A549 (cell line): Measurements from ENCODE around the gene SAYSD1. TPM values are rescaled to one million over a fixed set of nuclear protein-coding genes. Genes with fewer than 3 reads are reported as not detected.

Experiments used
- ATAC-seq, 2 experiments: fragments of 200-7000 bp in 1 of 2; fragments of >200 bp in 1 of 2; cut with Nextera tagmentation in 1 of 2; cut with Tn5 transposase in 1 of 2; 3 replicates each; pipeline versions ENCODE4 v1.8.0 to v1.9.1; 2018 to 2020; ENCODE audit warnings: mild to moderate bottlenecking in 1 of 2, moderate library complexity in 1 of 2
- CTCF ChIA-PET: fragments of 300-600 bp; sonication (Branson Sonifier 250); formaldehyde crosslinking; extraction: SDS; loops from one replicate; lab custom pipeline; 2021; ENCODE audit warnings: antibody characterized with exemption, inconsistent platforms; lab: Yijun Ruan, JAX
- POLR2A ChIA-PET: fragments of 350-600 bp; formaldehyde crosslinking; extraction: SDS; loops from one replicate; lab custom pipeline; 2021; ENCODE audit warnings: antibody characterized with exemption, inconsistent platforms; lab: Yijun Ruan, JAX
- DNase-seq, 2 experiments: peaks; one replicate each; pipeline versions ENCODE4 v3.0.0 to v3.0.0-alpha.2; 2011 to 2016; ENCODE audit warnings: low read depth in 1 of 2, low spot score in 1 of 2
- FAIRE-seq: peaks from 2 replicates; lab custom pipeline; 2011; peaks lifted over from hg19 to GRCh38; lab: Jason Lieb, UNC
- H3K27ac ChIP-seq, 2 experiments: fragments of >200 bp; sonication (Bioruptor Twin); formaldehyde crosslinking; 3 replicates each; pipeline ENCODE4 v1.5.1; 2016 to 2017
- H3K4me1 ChIP-seq: fragments of >200 bp; sonication (Bioruptor Twin); formaldehyde crosslinking; 3 replicates; pipeline ENCODE4 v1.6.1; 2016
- H3K4me2 ChIP-seq: fragments of >200 bp; sonication (Bioruptor Twin); formaldehyde crosslinking; 3 replicates; pipeline ENCODE4 v1.6.1; 2016
- H3K4me3 ChIP-seq: fragments of >200 bp; sonication (Bioruptor Twin); formaldehyde crosslinking; 3 replicates; pipeline ENCODE4 v1.5.1; 2016
- H3K9me3 ChIP-seq: fragments of >200 bp; sonication (Bioruptor Twin); formaldehyde crosslinking; 3 replicates; pipeline ENCODE4 v1.6.1; 2016
- CTCF ChIP-seq: fragments of >200 bp; sonication (Bioruptor Twin); formaldehyde crosslinking; IDR thresholded peaks from 3 replicates; pipeline ENCODE4 v1.5.1; 2016
- E2F6 ChIP-seq: IDR thresholded peaks from 2 replicates; pipeline ENCODE4 v1.6.1; 2012; ENCODE audit warnings: low read depth, borderline replicate concordance
- FOXS1 ChIP-seq: fragments of 250-450 bp; sonication (Bioruptor Pico); IDR thresholded peaks from 2 replicates; pipeline ENCODE4 v1.5.0; 2020; ENCODE audit warnings: mild to moderate bottlenecking, moderate library complexity
- HDAC2 ChIP-seq: fragments of 200-600 bp; sonication (generic); IDR thresholded peaks from 2 replicates; pipeline ENCODE4 v1.6.1; 2016
- HES2 ChIP-seq: fragments of >200 bp; sonication (Bioruptor Twin); formaldehyde crosslinking; IDR thresholded peaks from 2 replicates; pipeline ENCODE4 v1.6.1; 2016
- HEYL ChIP-seq: fragments of 250-450 bp; sonication (Bioruptor Pico); IDR thresholded peaks from 2 replicates; pipeline ENCODE4 v1.8.0; 2021; ENCODE audit warnings: mild to moderate bottlenecking, moderate library complexity
- HMGXB4 ChIP-seq: fragments of 250-450 bp; sonication (Bioruptor Pico); IDR thresholded peaks from 2 replicates; pipeline ENCODE4 v1.5.0; 2021; ENCODE audit warnings: mild to moderate bottlenecking, moderate library complexity, borderline replicate concordance
- HOXB13 ChIP-seq: fragments of 250-450 bp; sonication (Bioruptor Pico); IDR thresholded peaks from 2 replicates; pipeline ENCODE4 v1.5.0; 2020; ENCODE audit warnings: low read depth, mild to moderate bottlenecking, moderate library complexity
- MAFK ChIP-seq: fragments of 450-650 bp; IDR thresholded peaks from 2 replicates; pipeline ENCODE4 v1.6.1; 2014; ENCODE audit not compliant: partially characterized antibody
- MAX ChIP-seq: IDR thresholded peaks from 2 replicates; pipeline ENCODE4 v1.6.1; 2012
- MYC ChIP-seq: IDR thresholded peaks from 2 replicates; pipeline ENCODE4 v1.6.1; 2012; ENCODE audit warnings: mild to moderate bottlenecking, inconsistent platforms, low read length, improper control_type of control experiment, borderline replicate concordance
- NPAS2 ChIP-seq: fragments of 250-450 bp; sonication (Bioruptor Pico); IDR thresholded peaks from 2 replicates; pipeline ENCODE4 v1.8.0; 2022; ENCODE audit warnings: mild to moderate bottlenecking, moderate library complexity, borderline replicate concordance
- POLR2A ChIP-seq: IDR thresholded peaks from 2 replicates; pipeline ENCODE4 v1.6.1; 2012; ENCODE audit warnings: mild to moderate bottlenecking, low read length
- RAD21 ChIP-seq, 2 experiments: fragments of >200 bp in 1 of 2; sonication (Bioruptor Twin) in 1 of 2; formaldehyde crosslinking in 1 of 2; IDR thresholded peaks in 1 of 2; conservative IDR thresholded peaks in 1 of 2; 2 replicates in 1 of 2; 3 replicates in 1 of 2; pipeline ENCODE4 v1.6.1; 2012 to 2018; ENCODE audit warnings: inconsistent platforms in 1 of 2
- REST ChIP-seq: fragments of 200-600 bp; sonication (generic); IDR thresholded peaks from 2 replicates; pipeline ENCODE4 v1.6.1; 2016; ENCODE audit warnings: antibody characterized with exemption, mild to moderate bottlenecking, moderate library complexity
- RNF2 ChIP-seq: fragments of 200-600 bp; sonication (generic); IDR thresholded peaks from 2 replicates; pipeline ENCODE4 v1.6.1; 2016; ENCODE audit warnings: low read depth, mild to moderate bottlenecking, antibody characterized with exemption, moderate library complexity, borderline replicate concordance
- SMC3 ChIP-seq: fragments of >200 bp; sonication (Bioruptor Twin); formaldehyde crosslinking; IDR thresholded peaks from 3 replicates; pipeline ENCODE4 v1.6.1; 2018; ENCODE audit warnings: inconsistent platforms
- TFCP2L1 ChIP-seq: fragments of 250-450 bp; sonication (Bioruptor Pico); IDR thresholded peaks from 2 replicates; pipeline ENCODE4 v1.5.0; 2021; ENCODE audit warnings: mild to moderate bottlenecking
- ZFP36 ChIP-seq: fragments of 450-650 bp; IDR thresholded peaks from 2 replicates; pipeline ENCODE4 v1.6.1; 2014; ENCODE audit warnings: borderline replicate concordance; ENCODE audit not compliant: partially characterized antibody
- WGBS: methylation state at CpG from one replicate; pipeline ENCODE4 v1.1.6; 2017; ENCODE audit errors: missing lambda C conversion rate; 5-methylcytosine and 5-hydroxymethylcytosine counted together
- polyA plus RNA-seq, 4 experiments: library from polyadenylated mRNA; depleted of rRNA in 3 of 4; stranded (reverse); fragments of >200 nt; fragmentation: RNase III in 1 of 4; extraction: RNeasy Plus Mini Kit Qiagen cat#74134 plus additional on column Dnase treatment in 1 of 4; gene quantifications; 2 replicates in 3 of 4; 3 replicates in 1 of 4; pipeline ENCODE4 v1.2.3, GENCODE V29; 2011 to 2017

SAYSD1 gene
- polyA plus RNA-seq, 2 of the 4 experiments (the other 2 are of a cell fraction): 8.1 to 15.6 TPM

GRCh38 chr6:39100358-39100757, 14.6 kb downstream of the SAYSD1 start:
- WGBS: 57% methylated on average over 3 of the region's 3 CpGs
- ATAC-seq (no peak), FAIRE-seq (no peak), DNase-seq (no peak)
- H3K4me3 ChIP-seq: no peak overlapping the region
- ChIA-PET POLR2A (interaction anchor here (0.7 kb wide), 1 partner anchor 42 kb away, joined by 10 read pairs; no protein-coding TSS in a partner anchor), CTCF (no interaction called here)
- no peaks in the 10 kb centered on the region for H3K4me1 ChIP-seq
- no peak for TF ChIP-seq POLR2A
- no peak for TF ChIP-seq TFCP2L1 (CRISPR knock-in tag)
- no peak for TF ChIP-seq RAD21 (conservative IDR thresholded peaks at IDR 0.05 in 1 of 2, IDR thresholded peaks at IDR 0.05 in 1 of 2)
- no peak for TF ChIP-seq RNF2
- no peak for TF ChIP-seq SMC3
- no peak for TF ChIP-seq CTCF
- no peak for TF ChIP-seq FOXS1
- TF ChIP-seq HES2: no peak
- no peak for TF ChIP-seq ZFP36
- no peak for TF ChIP-seq HEYL (CRISPR knock-in tag)
- no peak for TF ChIP-seq HOXB13 (CRISPR knock-in tag)
- TF ChIP-seq MAFK: no peak
- H3K27ac ChIP-seq: no peak overlapping the region
- H3K4me2 ChIP-seq: no peak overlapping the region
- no peaks in the 10 kb centered on the region for H3K9me3 ChIP-seq

GRCh38 chr6:39095578-39095977, 19.4 kb downstream of the SAYSD1 start:
- TF ChIP-seq HDAC2: no peak
- no peak for TF ChIP-seq HMGXB4 (CRISPR knock-in tag)
- no peak for TF ChIP-seq MYC
- no peak for TF ChIP-seq NPAS2
- no peak for TF ChIP-seq REST
- TF ChIP-seq MAX: no peak
- TF ChIP-seq E2F6: no peak
- TF ChIP-seq POLR2A: no peak
- ATAC-seq (no peak), DNase-seq (no peak), FAIRE-seq (no peak)
- ChIA-PET POLR2A (no interaction called here), CTCF (interaction anchor here (1.7 kb wide), 1 partner anchor 11 kb away, joined by 4 read pairs; no protein-coding TSS in a partner anchor)
- Histone ChIP-seq H3K4me3 (no peak overlapping the region), H3K4me1 (no peaks in the 10 kb centered on the region), H3K27ac (no peak overlapping the region), H3K9me3 (no peaks in the 10 kb centered on the region), H3K4me2 (no peak overlapping the region)
